H1 (cell line): Measurements from ENCODE around the gene STAT1. TPM values are rescaled to one million over a fixed set of nuclear protein-coding genes. Genes with fewer than 3 reads are reported as not detected.

Experiments
- CTCF ChIA-PET: fragments of 300-600 bp; sonication (Branson Sonifier 250); formaldehyde crosslinking; loops from one replicate; lab custom pipeline; 2021; ENCODE audit not compliant: partially characterized antibody; lab: Charles Lee
- POLR2A ChIA-PET: fragments of 300-600 bp; sonication (Branson Sonifier 250); formaldehyde crosslinking; loops from one replicate; lab custom pipeline; 2021; ENCODE audit warnings: inconsistent platforms; ENCODE audit not compliant: partially characterized antibody; lab: Charles Lee
- DNase-seq, 2 experiments: peaks; one replicate each; pipeline versions ENCODE4 v3.0.0 to v3.0.0-alpha.2; 2010 to 2022; ENCODE audit warnings: low spot score in 2 of 2, low read depth in 1 of 2, mixed read lengths in 1 of 2
- FAIRE-seq: peaks from 2 replicates; lab custom pipeline; 2011; peaks lifted over from hg19 to GRCh38; lab: Jason Lieb, UNC
- H2AFZ ChIP-seq: 2 replicates; pipeline ENCODE4 v1.8.1; 2012; ENCODE audit warnings: low read length, inconsistent platforms
- H2AK5ac ChIP-seq: 2 replicates; pipeline ENCODE4 v1.6.1; 2013; ENCODE audit warnings: low read depth, low read length
- H2BK120ac ChIP-seq: replicated peaks from 2 replicates; pipeline ENCODE3; 2013; ENCODE audit warnings: low read depth, low read length, inconsistent platforms
- H2BK12ac ChIP-seq: 2 replicates; pipeline ENCODE4 v1.6.1; 2013; ENCODE audit warnings: low read depth, low read length
- H2BK15ac ChIP-seq: 2 replicates; pipeline ENCODE4 v1.6.1; 2013; ENCODE audit warnings: low read length
- H2BK20ac ChIP-seq: 2 replicates; pipeline ENCODE4 v1.6.1; 2013; ENCODE audit warnings: low read length
- H2BK5ac ChIP-seq: 2 replicates; pipeline ENCODE4 v1.6.1; 2013; ENCODE audit warnings: low read depth, low read length
- H3K14ac ChIP-seq: 2 replicates; pipeline ENCODE4 v1.6.1; 2013; ENCODE audit warnings: inconsistent platforms; ENCODE audit not compliant: insufficient read length
- H3K18ac ChIP-seq: 2 replicates; pipeline ENCODE4 v1.6.1; 2013; ENCODE audit warnings: low read length; ENCODE audit errors: extremely low read depth
- H3K23ac ChIP-seq: 2 replicates; pipeline ENCODE4 v1.6.1; 2013; ENCODE audit warnings: inconsistent platforms; ENCODE audit not compliant: insufficient read length
- H3K23me2 ChIP-seq: 2 replicates; pipeline ENCODE4 v1.6.1; 2013; ENCODE audit warnings: low read depth, low read length
- H3K27ac ChIP-seq: 2 replicates; pipeline ENCODE4 v1.6.1; 2011; ENCODE audit warnings: low read depth, low read length, inconsistent platforms
- H3K27me3 ChIP-seq, 4 experiments: replicated peaks in 1 of 4; 1 replicate in 1 of 4; 2 replicates in 3 of 4; pipeline versions ENCODE4 v1.6.1 to v1.8.1; 2011 to 2013; ENCODE audit warnings: low read length in 3 of 4, mild to moderate bottlenecking in 3 of 4, inconsistent platforms in 2 of 4, mixed read lengths in 2 of 4, moderate library complexity in 1 of 4; ENCODE audit not compliant: control insufficient read depth in 3 of 4, insufficient read depth in 3 of 4; ENCODE audit errors: extremely low read depth in 1 of 4
- H3K36me3 ChIP-seq, 4 experiments: 2 replicates each; pipeline versions ENCODE4 v1.6.1 to v1.8.1; 2011 to 2013; ENCODE audit warnings: mild to moderate bottlenecking in 4 of 4, low read length in 3 of 4, moderate library complexity in 2 of 4, control low read depth in 1 of 4, inconsistent platforms in 1 of 4; ENCODE audit not compliant: insufficient read depth in 4 of 4, control insufficient read depth in 2 of 4
- H3K4ac ChIP-seq: replicated peaks from 2 replicates; pipeline ENCODE3; 2013; ENCODE audit warnings: low read length, low read depth, mixed read lengths, inconsistent platforms; ENCODE audit not compliant: insufficient read length
- H3K4me1 ChIP-seq, 4 experiments: replicated peaks in 1 of 4; 1 replicate in 1 of 4; 2 replicates in 3 of 4; pipeline versions ENCODE4 v1.6.1 to v1.8.1; 2011 to 2013; ENCODE audit warnings: low read length in 3 of 4, inconsistent platforms in 2 of 4, mixed read lengths in 1 of 4; ENCODE audit not compliant: insufficient read depth in 4 of 4, control insufficient read depth in 3 of 4
- H3K4me2 ChIP-seq, 2 experiments: 2 replicates each; pipeline versions ENCODE4 v1.6.1 to v1.8.1; 2011 to 2013; ENCODE audit warnings: low read depth in 2 of 2, low read length in 2 of 2, control low read depth in 1 of 2, inconsistent platforms in 1 of 2, mild to moderate bottlenecking in 1 of 2; ENCODE audit not compliant: insufficient read depth in 1 of 2
- H3K4me3 ChIP-seq, 4 experiments: fragments of 200-600, 300-600 bp in 1 of 4; sonication (generic), shearing (Covaris generic), sonication (Bioruptor Twin) in 1 of 4; 2 replicates each; pipeline versions ENCODE4 v1.5.1 to v1.8.1; 2011 to 2016; ENCODE audit warnings: low read length in 4 of 4, low read depth in 3 of 4, control low read depth in 2 of 4, inconsistent platforms in 2 of 4, mild to moderate bottlenecking in 2 of 4, mixed read lengths in 1 of 4, moderate library complexity in 1 of 4; ENCODE audit not compliant: insufficient read depth in 2 of 4; ENCODE audit errors: extremely low read depth in 1 of 4
- H3K56ac ChIP-seq: replicated peaks from 2 replicates; pipeline ENCODE3; 2013; ENCODE audit warnings: low read depth, mild to moderate bottlenecking, mixed read lengths, low read length, inconsistent platforms; ENCODE audit not compliant: insufficient read length
- H3K79me1 ChIP-seq: 2 replicates; pipeline ENCODE4 v1.6.1; 2013; ENCODE audit warnings: low read depth, low read length, control low read depth
- H3K79me2 ChIP-seq, 2 experiments: 2 replicates each; pipeline versions ENCODE4 v1.6.1 to v1.8.1; 2012 to 2013; ENCODE audit warnings: low read length in 2 of 2, mild to moderate bottlenecking in 2 of 2, inconsistent platforms in 1 of 2; ENCODE audit not compliant: insufficient read depth in 2 of 2, control insufficient read depth in 1 of 2
- H3K9ac ChIP-seq, 4 experiments: replicated peaks in 1 of 4; 1 replicate in 1 of 4; 2 replicates in 3 of 4; pipeline versions ENCODE4 v1.6.1 to v1.8.1; 2011 to 2013; ENCODE audit warnings: low read depth in 3 of 4, low read length in 3 of 4, control low read depth in 2 of 4, mild to moderate bottlenecking in 2 of 4, moderate library complexity in 2 of 4, inconsistent platforms in 1 of 4; ENCODE audit errors: extremely low read depth in 1 of 4
- H3K9me3 ChIP-seq, 2 experiments: 2 replicates each; pipeline versions ENCODE4 v1.6.1 to v1.8.1; 2012 to 2013; ENCODE audit warnings: mild to moderate bottlenecking in 2 of 2, moderate library complexity in 2 of 2, control low read depth in 1 of 2, inconsistent platforms in 1 of 2, low read depth in 1 of 2, low read length in 1 of 2, mixed read lengths in 1 of 2; ENCODE audit not compliant: insufficient read depth in 2 of 2
- H4K20me1 ChIP-seq, 2 experiments: replicated peaks in 1 of 2; 2 replicates each; pipeline versions ENCODE3 to v1.8.1; 2011 to 2013; ENCODE audit warnings: inconsistent platforms in 2 of 2, low read length in 2 of 2, mild to moderate bottlenecking in 1 of 2; ENCODE audit not compliant: insufficient read depth in 2 of 2, control insufficient read depth in 1 of 2
- H4K5ac ChIP-seq: 2 replicates; pipeline ENCODE4 v1.6.1; 2013; ENCODE audit warnings: low read length, low read depth, mixed read lengths, inconsistent platforms; ENCODE audit not compliant: insufficient read length
- H4K8ac ChIP-seq: 2 replicates; pipeline ENCODE4 v1.8.0; 2013; ENCODE audit warnings: mild to moderate bottlenecking, moderate library complexity, low read length, inconsistent platforms; ENCODE audit not compliant: insufficient read depth; ENCODE audit errors: extremely low read depth
- H4K91ac ChIP-seq: replicated peaks from 2 replicates; pipeline ENCODE3; 2013; ENCODE audit warnings: low read length, mixed read lengths, inconsistent platforms; ENCODE audit not compliant: insufficient read length
- CTBP2 ChIP-seq: IDR thresholded peaks from 2 replicates; pipeline ENCODE4 v1.7.0; 2011; ENCODE audit warnings: borderline replicate concordance, mild to moderate bottlenecking, moderate library complexity, mixed read lengths, low read length; ENCODE audit not compliant: insufficient read depth, insufficient read length
- TAF1 ChIP-seq: IDR thresholded peaks from 2 replicates; pipeline ENCODE4 v1.6.1; 2011; ENCODE audit warnings: mild to moderate bottlenecking, low read depth, low read length
- WGBS, 2 experiments: shearing (Covaris generic) in 1 of 2; methylation state at CpG; one replicate each; pipeline versions ENCODE4 v1.1.6 to v1.1.7; 2013 to 2015; ENCODE audit warnings: low lambda C conversion rate in 2 of 2, mixed read lengths in 2 of 2, inconsistent platforms in 1 of 2, low coverage in 1 of 2, missing lambda C conversion rate in 1 of 2; ENCODE audit not compliant: insufficient replicate concordance in 2 of 2, insufficient coverage in 1 of 2, insufficient read length in 1 of 2; ENCODE audit errors: extremely low coverage in 1 of 2, missing lambda C conversion rate in 1 of 2; 5-methylcytosine and 5-hydroxymethylcytosine counted together
- polyA plus RNA-seq, 7 experiments: library from polyadenylated mRNA; depleted of rRNA in 3 of 7; stranded (reverse) in 5 of 7; unstranded in 2 of 7; fragments of >200 nt in 5 of 7; fragments of 200-250 nt in 2 of 7; gene quantifications; 1 replicate in 5 of 7; 2 replicates in 1 of 7; 4 replicates in 1 of 7; pipeline versions ENCODE4 v1.2.1 to v1.2.3, GENCODE V29; 2011 to 2013; ENCODE audit warnings: missing spikeins in 2 of 7, mixed read lengths in 2 of 7
- total RNA-seq: library from RNA; stranded (reverse); fragmentation: NEBNext Ultra II Directional; extraction: Animal tissue kit (Norgen Biotek cat#: 25700); gene quantifications from 2 replicates; pipeline ENCODE4 v1.2.1, GENCODE V29; 2021

Gene STAT1
- total and polyA plus RNA-seq, 2 of the 8 experiments (the other 6 are each of a cell fraction or from before 2014, with no cell fraction given) = 20.3 to 43.0 TPM

DNA sequence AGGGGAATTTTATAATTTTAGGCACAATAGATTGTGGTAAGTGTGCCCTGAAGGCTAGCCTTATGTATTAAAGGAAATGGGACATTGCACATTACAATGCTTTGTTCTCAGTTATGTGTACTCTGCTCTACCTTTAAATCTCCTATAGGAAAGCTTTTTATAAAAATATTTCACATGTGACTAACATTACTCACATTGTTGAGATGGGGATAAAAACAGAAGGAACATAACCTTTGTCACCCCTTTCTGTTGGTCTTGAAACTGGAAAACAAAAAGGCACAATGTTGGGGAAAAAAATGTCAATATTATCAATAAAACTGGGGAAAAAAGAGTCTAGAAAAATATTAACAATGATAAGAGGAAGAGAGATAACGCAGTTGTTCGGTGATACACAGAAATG, 17.3 kb upstream of the STAT1 start:
- CTCF ChIA-PET = no interaction called here
- no peak overlapping the region for H2AFZ ChIP-seq
- WGBS, 2 experiments = 83% methylated on average over 2 of the region's 2 CpGs; no CpG with 5 or more reads in 1 of the 2 experiments

More for the DNA sequence above, 17.3 kb upstream of the STAT1 start:
- no peak for DNase-seq
- H3K79me2 ChIP-seq = no peaks in the 10 kb centered on the region
- H3K27me3 ChIP-seq = no peaks in the 10 kb centered on the region
- H3K18ac ChIP-seq = no peak overlapping the region
- no peak overlapping the region for H2BK15ac ChIP-seq
- no peak overlapping the region for H2AK5ac ChIP-seq
- no peaks in the 10 kb centered on the region for H3K9me3 ChIP-seq
- no peak overlapping the region for H3K4ac ChIP-seq
- TF ChIP-seq TAF1 (no peak), CTBP2 (no peak)
- no peak for FAIRE-seq
- H3K4me1 ChIP-seq = peaks cover 0 to 3% (median 1%) of the 10 kb centered on the region in 4 experiments; a peak in 2 of 7 replicates
- no peak overlapping the region for H3K4me2 ChIP-seq
- POLR2A ChIA-PET = no interaction called here
- H4K20me1 ChIP-seq = no peaks in the 10 kb centered on the region
- no peaks in the 10 kb centered on the region for H3K36me3 ChIP-seq
- H3K14ac ChIP-seq = no peak overlapping the region
- H3K9ac ChIP-seq = no peak overlapping the region
- no peak overlapping the region for H2BK12ac ChIP-seq
- no peak overlapping the region for H2BK20ac ChIP-seq
- no peak overlapping the region for H3K56ac ChIP-seq
- H3K79me1 ChIP-seq = no peaks in the 10 kb centered on the region
- H4K8ac ChIP-seq = no peak overlapping the region
- H3K23me2 ChIP-seq = no peaks in the 10 kb centered on the region
- no peak overlapping the region for H4K5ac ChIP-seq
- H3K23ac ChIP-seq = no peak overlapping the region
- no peak overlapping the region for H3K27ac ChIP-seq
- no peak overlapping the region for H2BK120ac ChIP-seq
- H4K91ac ChIP-seq = no peak overlapping the region
- no peak overlapping the region for H3K4me3 ChIP-seq
- no peak overlapping the region for H2BK5ac ChIP-seq
